GM12878 (cell line): ENCODE data around the gene DHRS7B. TPM values are rescaled to one million over a fixed set of nuclear protein-coding genes. Genes with fewer than 3 reads are reported as not detected.

ENCODE experiments used
- ATAC-seq: fragments of 200-7000 bp; cut with Tn5 transposase; 3 replicates; pipeline ENCODE4 v1.9.1; 2020; ENCODE audit warnings: mild to moderate bottlenecking, moderate library complexity
- BruUV-seq: library from RNA; stranded (reverse); fragments of 400-500 nt; replicated peaks from 2 replicates; lab custom pipeline; 2021; lab: Mats Ljungman, UMichigan
- CTCF ChIA-PET: fragments of 300-600 bp; sonication (Branson Sonifier 250); formaldehyde crosslinking; extraction: SDS; loops from one replicate; lab custom pipeline; 2021; ENCODE audit warnings: inconsistent platforms; lab: Yijun Ruan, JAX
- POLR2A ChIA-PET: fragments of 350-600 bp; formaldehyde crosslinking; extraction: SDS; loops from one replicate; lab custom pipeline; 2021; ENCODE audit warnings: inconsistent platforms; lab: Charles Lee
- RAD21 ChIA-PET: fragments of 300-600 bp; sonication (Branson Sonifier 250); formaldehyde crosslinking; loops from one replicate; lab custom pipeline; 2023; ENCODE audit warnings: antibody characterized with exemption; ENCODE audit not compliant: unreplicated experiment; lab: Charles Lee
- SMC1A ChIA-PET: fragments of 300-600 bp; sonication (Branson Sonifier 250); formaldehyde crosslinking; loops from one replicate; lab custom pipeline; 2023; ENCODE audit not compliant: unreplicated experiment, uncharacterized antibody; lab: Charles Lee
- DNase-seq: peaks from one replicate; pipeline ENCODE4 v3.0.0-alpha.2; 2011; ENCODE audit warnings: low read depth, low spot score
- FAIRE-seq: peaks from 3 replicates; lab custom pipeline; 2011; peaks lifted over from hg19 to GRCh38; lab: Jason Lieb, UNC
- H2AFZ ChIP-seq: 2 replicates; pipeline ENCODE4 v1.6.0; 2011; ENCODE audit warnings: low read depth, low read length, control low read depth; ENCODE audit not compliant: control insufficient read depth
- H3K27ac ChIP-seq: 2 replicates; pipeline ENCODE4 v1.5.1; 2011; ENCODE audit warnings: control low read depth; ENCODE audit not compliant: control insufficient read depth, insufficient read depth
- H3K27me3 ChIP-seq, 2 experiments: replicated peaks in 1 of 2; 2 replicates each; pipeline versions ENCODE4 v1.6.0 to v1.6.1; 2011; ENCODE audit warnings: low read length in 1 of 2; ENCODE audit not compliant: control insufficient read depth in 2 of 2, insufficient read depth in 2 of 2
- H3K36me3 ChIP-seq, 2 experiments: 2 replicates each; pipeline ENCODE4 v1.5.1; 2011; ENCODE audit warnings: low read length in 1 of 2; ENCODE audit not compliant: control insufficient read depth in 2 of 2, insufficient read depth in 2 of 2
- H3K4me1 ChIP-seq: 2 replicates; pipeline ENCODE4 v1.6.1; 2011; ENCODE audit warnings: mild to moderate bottlenecking, low read length, moderate library complexity, mixed read lengths; ENCODE audit not compliant: control insufficient read depth, insufficient read depth
- H3K4me2 ChIP-seq: 2 replicates; pipeline ENCODE4 v1.6.0; 2011; ENCODE audit warnings: control low read depth; ENCODE audit not compliant: control insufficient read depth, insufficient read depth
- H3K4me3 ChIP-seq: fragments of 200-600 bp; sonication (generic); 2 replicates; pipeline ENCODE4 v1.5.1; 2016
- H3K79me2 ChIP-seq: 2 replicates; pipeline ENCODE4 v1.6.0; 2011; ENCODE audit warnings: low read length; ENCODE audit not compliant: control insufficient read depth, insufficient read depth
- H3K9ac ChIP-seq: 2 replicates; pipeline ENCODE4 v1.8.0; 2011; ENCODE audit warnings: low read length, control low read depth, mixed read lengths; ENCODE audit not compliant: control insufficient read depth, insufficient read depth
- H3K9me3 ChIP-seq: replicated peaks from 3 replicates; pipeline ENCODE4 v1.5.1; 2011; ENCODE audit warnings: mild to moderate bottlenecking, low read length; ENCODE audit not compliant: control insufficient read depth, insufficient read depth
- H4K20me1 ChIP-seq: 2 replicates; pipeline ENCODE4 v1.6.0; 2011; ENCODE audit not compliant: control insufficient read depth, insufficient read depth
- BHLHE40 ChIP-seq, 2 experiments: fragments of 450-650 bp in 1 of 2; IDR thresholded peaks; 2 replicates each; pipeline ENCODE4 v1.6.1; 2011 to 2017; ENCODE audit warnings: low read depth in 2 of 2, borderline replicate concordance in 1 of 2, improper control_type of control experiment in 1 of 2, low read length in 1 of 2, mild to moderate bottlenecking in 1 of 2
- CREB1 ChIP-seq: IDR thresholded peaks from 2 replicates; pipeline ENCODE4 v1.6.1; 2012; ENCODE audit warnings: low read depth, mild to moderate bottlenecking, inconsistent platforms
- FOXM1 ChIP-seq: IDR thresholded peaks from 2 replicates; pipeline ENCODE4 v1.6.1; 2012; ENCODE audit warnings: low read depth, mild to moderate bottlenecking, inconsistent platforms, low read length, moderate library complexity
- JUNB ChIP-seq: IDR thresholded peaks from 2 replicates; pipeline ENCODE4 v1.6.1; 2016; ENCODE audit warnings: antibody characterized with exemption, mild to moderate bottlenecking
- MTA2 ChIP-seq: fragments of 450-650 bp; IDR thresholded peaks from 2 replicates; pipeline ENCODE4 v1.6.1; 2016; ENCODE audit warnings: low read depth, mild to moderate bottlenecking, moderate library complexity
- NFIC ChIP-seq: IDR thresholded peaks from 2 replicates; pipeline ENCODE4 v1.6.1; 2012; ENCODE audit warnings: low read depth, mild to moderate bottlenecking, inconsistent platforms, low read length, moderate library complexity
- RAD21 ChIP-seq: IDR thresholded peaks from 2 replicates; pipeline ENCODE4 v1.6.1; 2011; ENCODE audit warnings: mild to moderate bottlenecking, low read depth, low read length, moderate library complexity; ENCODE audit not compliant: insufficient read depth
- USF2 ChIP-seq: IDR thresholded peaks from 2 replicates; pipeline ENCODE4 v1.6.1; 2011; ENCODE audit warnings: low read depth, low read length, improper control_type of control experiment, borderline replicate concordance
- ZNF274 ChIP-seq: IDR thresholded peaks from one replicate; pipeline ENCODE4 v1.8.0; 2011; ENCODE audit not compliant: insufficient read length, insufficient read depth
- WGBS: methylation state at CpG from one replicate; pipeline ENCODE4 v1.1.6; 2016; ENCODE audit warnings: low lambda C conversion rate; ENCODE audit not compliant: insufficient replicate concordance, insufficient coverage; ENCODE audit errors: missing lambda C conversion rate; 5-methylcytosine and 5-hydroxymethylcytosine counted together
- in situ Hi-C: fragments of 300-500 bp; cut with MboI; formaldehyde crosslinking; loops from 9 replicates; pipeline ENCODE4 v1.14.3; 2018; ENCODE audit warnings: mixed read lengths
- intact Hi-C: fragments of 100-400 bp; cut with micrococcal nuclease; formaldehyde crosslinking; loops from one replicate; pipeline ENCODE4 v1.14.2; 2022; ENCODE audit not compliant: unreplicated experiment
- polyA plus RNA-seq, 11 experiments: library from polyadenylated mRNA; depleted of rRNA in 4 of 11; unstranded in 6 of 11; stranded (reverse) in 5 of 11; fragments of >200 nt; fragmentation: Nextera tagmentation in 4 of 11; fragmentation: Illumina TruSeq in 1 of 11; extraction: Ambion mirVana in 4 of 11; extraction: Trizol in 1 of 11; gene quantifications; 1 replicate in 1 of 11; 2 replicates in 10 of 11; pipeline versions ENCODE4 v1.2.1 to v1.2.3, GENCODE V29; 2011 to 2016; ENCODE audit warnings: inconsistent platforms in 2 of 11, missing spikeins in 2 of 11, low read depth in 1 of 11
- total RNA-seq, 4 experiments: library from RNA; depleted of rRNA in 3 of 4; stranded (reverse); fragments of >200 nt in 3 of 4; fragmentation: Illumina TruSeq in 1 of 4; extraction: Trizol in 1 of 4; gene quantifications; 2 replicates each; pipeline versions ENCODE4 v1.2.1 to v1.2.3, GENCODE V29; 2013 to 2021
- TF ChIP-seq, protein P1 (sequence below): IDR thresholded peaks from 2 replicates; pipeline ENCODE4 v1.6.1; 2011; ENCODE audit warnings: low read depth, mild to moderate bottlenecking, low read length, moderate library complexity, borderline replicate concordance; ENCODE audit errors: extremely low read depth

The DHRS7B gene
- total and polyA plus RNA-seq, 10 of the 15 experiments (the other 5 are each of a cell fraction or from before 2014, with no cell fraction given): 11.1 to 35.6 (median 23.0) TPM

DNA sequence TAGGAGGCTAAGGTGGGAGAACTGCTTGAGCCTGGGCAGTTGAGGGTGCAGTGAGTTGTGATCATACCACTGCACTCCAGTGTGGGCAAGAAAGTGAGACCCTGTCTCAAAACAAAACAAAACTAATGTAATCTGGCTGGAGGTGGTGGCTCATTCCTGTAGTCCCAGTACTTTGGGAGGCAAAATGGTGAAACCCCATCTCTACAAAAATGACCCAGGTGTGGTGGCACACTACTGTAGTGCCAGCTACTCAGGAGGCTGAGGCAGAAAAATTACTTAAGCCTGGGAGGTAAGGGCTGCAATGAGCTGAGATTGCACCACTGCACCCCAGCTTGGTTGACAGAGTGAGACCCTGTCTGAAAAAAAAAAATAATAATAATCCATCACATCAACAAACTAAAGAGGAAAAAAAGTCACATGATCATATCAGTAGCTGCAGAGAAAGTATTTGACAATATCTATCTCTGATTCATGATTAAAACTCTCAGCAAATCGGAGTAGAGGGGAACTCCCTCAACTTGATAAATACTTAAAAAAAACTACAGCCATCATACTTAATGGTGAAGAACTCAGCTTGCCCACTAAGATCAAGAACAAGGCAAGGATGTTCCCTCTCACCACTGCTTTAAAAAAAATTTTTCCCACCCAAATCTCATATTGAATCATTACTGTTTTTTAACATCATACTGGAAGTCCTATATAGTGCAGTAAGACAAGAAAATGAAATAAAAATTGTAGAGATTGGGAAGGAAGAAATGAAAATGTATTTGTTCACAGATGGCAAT is 31.0 kb downstream of the DHRS7B start:
- no peaks in the 10 kb centered on the region for H4K20me1 ChIP-seq
- no peak for FAIRE-seq
- peaks cover 2% of the 10 kb centered on the region; the same call in 2 of the 3 replicates for H3K9me3 ChIP-seq
- H2AFZ ChIP-seq: no peak overlapping the region
- H3K9ac ChIP-seq: no peak overlapping the region
- in situ Hi-C loops (no loop called here), intact Hi-C loops (no loop called here)
- ChIA-PET SMC1A (interaction anchor here (0.6 kb wide), 1 partner anchor 24 kb away, joined by 3 read pairs; no protein-coding TSS in a partner anchor), CTCF (interaction anchor here (1.0 to 1.5 kb wide), 2 partner anchors 36 to 41 kb away, joined by 3 to 5 read pairs; no protein-coding TSS in a partner anchor), POLR2A (no interaction called here), RAD21 (no interaction called here)
- 0% methylated on average over 1 of the region's 1 CpG for WGBS
- H3K4me3 ChIP-seq: no peak overlapping the region
- no peak overlapping the region for H3K27ac ChIP-seq
- H3K4me1 ChIP-seq: no peaks in the 10 kb centered on the region
- no peaks in the 10 kb centered on the region for H3K36me3 ChIP-seq
- ATAC-seq: no peak; the same call in 2 of the 3 replicates
- no peak for TF ChIP-seq RAD21
- no peak for TF ChIP-seq NFIC
- no peak for TF ChIP-seq BHLHE40 (IDR thresholded peaks at IDR 0.05; ENCODE audit: borderline replicate concordance in 1 of 2, low read depth in 2 of 2, low read length in 1 of 2)
- TF ChIP-seq MTA2: no peak
- TF ChIP-seq, protein P1, sequence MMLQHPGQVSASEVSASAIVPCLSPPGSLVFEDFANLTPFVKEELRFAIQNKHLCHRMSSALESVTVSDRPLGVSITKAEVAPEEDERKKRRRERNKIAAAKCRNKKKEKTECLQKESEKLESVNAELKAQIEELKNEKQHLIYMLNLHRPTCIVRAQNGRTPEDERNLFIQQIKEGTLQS: no peak
- no peak for TF ChIP-seq USF2
- no peak for TF ChIP-seq ZNF274
- no peak for TF ChIP-seq JUNB
- TF ChIP-seq CREB1: no peak
- TF ChIP-seq FOXM1: no peak
- no peak overlapping the region for H3K4me2 ChIP-seq
- no peak for DNase-seq
- H3K79me2 ChIP-seq: no peaks in the 10 kb centered on the region
- BruUV-seq: no TSS peak
- H3K27me3 ChIP-seq: no peaks in the 10 kb centered on the region
